Upper lobe of left lung (tissue), 4 donors: ENCODE results near the gene TECPR1.

Source experiments
- CTCF ChIP-seq, 6 experiments: fragments of 450-650 bp in 4 of 6; fragments of 200-600 bp in 2 of 6; sonication (generic) in 2 of 6; IDR thresholded peaks; one replicate each; pipeline ENCODE4 v1.5.1; 2016 to 2019; ENCODE audit warnings: antibody characterized with exemption in 6 of 6
- EP300 ChIP-seq, 4 donors: sonication (generic); formaldehyde crosslinking; IDR thresholded peaks; one replicate each; pipeline ENCODE4 v1.5.1; 2017; ENCODE audit warnings: antibody characterized with exemption in 4 of 4, control low read depth in 2 of 4
- POLR2A ChIP-seq, 4 donors: fragments of 450-650 bp; IDR thresholded peaks; one replicate each; pipeline ENCODE4 v1.5.1; 2016 to 2017; ENCODE audit warnings: antibody characterized with exemption in 4 of 4, mild to moderate bottlenecking in 2 of 4
- POLR2AphosphoS5 ChIP-seq, 2 donors: sonication (generic); formaldehyde crosslinking; IDR thresholded peaks; one replicate each; pipeline ENCODE4 v1.5.1; 2017; ENCODE audit warnings: antibody characterized with exemption in 2 of 2

- TF ChIP-seq EP300 (IDR thresholded peaks at IDR 0.05) (no peak), CTCF (IDR thresholded peaks at IDR 0.05) (no peak), POLR2AphosphoS5 (IDR thresholded peaks at IDR 0.05) (no peak), POLR2A (IDR thresholded peaks at IDR 0.05) (no peak)
These were observed 49.5 kb downstream of the TECPR1 start for GRCh38 chr7:98202367-98203195.
